NCI-H2227 (cell line): ENCODE measurements around the gene RALGAPA2.
"Not testable (repeated sequence)": the region's sequence is repeated elsewhere in the genome, so short reads cannot be mapped to it uniquely, and the experiment has no call there.

Experiments used
- DNase-seq: peaks from one replicate; lab custom pipeline; 2025; ENCODE audit not compliant: unreplicated experiment; lab: John Stamatoyannopoulos, UW

The RALGAPA2 gene

GRCh38 chr20:20355503-20355902 lies 356.9 kb downstream of the RALGAPA2 start:
- not testable (repeated sequence) for DNase-seq

GRCh38 chr20:20353576-20353975 lies 358.9 kb downstream of the RALGAPA2 start:
- DNase-seq: no peak

- DNase-seq: no peak
Observed at GRCh38 chr20:20344476-20344875, 368.0 kb downstream of the RALGAPA2 start.

GRCh38 chr20:20343932-20344331 lies 368.5 kb downstream of the RALGAPA2 start:
- DNase-seq: no peak
